Breast epithelium (tissue), 4 donors: Measurements from ENCODE around the gene STARD5. TPM values are rescaled to one million over a fixed set of nuclear protein-coding genes. Genes with fewer than 3 reads are reported as not detected.

Experiments
- DNase-seq, 2 donors: peaks; one replicate each; pipeline ENCODE4 v3.0.0-alpha.2; 2019; ENCODE audit warnings: low spot score in 2 of 2
- H3K27ac ChIP-seq, 2 donors: fragments of 200-600 bp; sonication (generic) in 1 of 2; one replicate each; pipeline ENCODE4 v1.5.1; 2016 to 2019; ENCODE audit warnings: mild to moderate bottlenecking in 1 of 2
- H3K27me3 ChIP-seq, 2 donors: fragments of 200-600 bp; sonication (generic) in 1 of 2; one replicate each; pipeline versions ENCODE4 v1.5.1 to v1.6.0; 2017 to 2019; ENCODE audit warnings: control low read depth in 1 of 2, mild to moderate bottlenecking in 1 of 2
- H3K36me3 ChIP-seq: fragments of 200-600 bp; one replicate; pipeline ENCODE4 v1.5.1; 2019
- H3K4me1 ChIP-seq, 2 donors: fragments of 200-600 bp; sonication (generic); one replicate each; pipeline ENCODE4 v1.5.1; 2016 to 2019; ENCODE audit warnings: control low read depth in 1 of 2
- H3K4me3 ChIP-seq, 3 donors: fragments of 200-600 bp; sonication (generic); 1 replicate in 2 of 3; 2 replicates in 1 of 3; pipeline ENCODE4 v1.5.1; 2016 to 2019; ENCODE audit warnings: mild to moderate bottlenecking in 3 of 3, moderate library complexity in 2 of 3
- H3K9me3 ChIP-seq, 2 donors: fragments of 200-600 bp; sonication (generic) in 1 of 2; one replicate each; pipeline ENCODE4 v1.5.1; 2016 to 2019; ENCODE audit warnings: control low read depth in 1 of 2
- POLR2A ChIP-seq: fragments of 450-650 bp; IDR thresholded peaks from one replicate; pipeline ENCODE4 v1.6.1; 2016; ENCODE audit warnings: antibody characterized with exemption, mild to moderate bottlenecking, moderate library complexity
- POLR2AphosphoS5 ChIP-seq, 3 donors: sonication (generic); formaldehyde crosslinking; IDR thresholded peaks; one replicate each; pipeline ENCODE4 v1.6.1; 2017; ENCODE audit warnings: antibody characterized with exemption in 3 of 3
- intact Hi-C: fragments of 100-400 bp; cut with DNase I; formaldehyde crosslinking; loops from one replicate; pipeline ENCODE4 v1.15.1; 2023; ENCODE audit warnings: low total_unique reads
- total RNA-seq, 3 donors: library from RNA; depleted of rRNA; stranded (reverse); fragments of >200 nt; gene quantifications; one replicate each; pipeline ENCODE4 v1.1.0, GENCODE V29; 2016
- TF ChIP-seq, protein P1 (sequence below), 3 donors: fragments of 450-650 bp; IDR thresholded peaks; one replicate each; pipeline ENCODE4 v1.5.1; 2016 to 2017; ENCODE audit warnings: antibody characterized with exemption in 3 of 3, mild to moderate bottlenecking in 3 of 3, moderate library complexity in 3 of 3

Gene STARD5
- total RNA-seq, 3 donors from 2014 or later = 3.2 to 9.5 (median 6.7) TPM

DNA sequence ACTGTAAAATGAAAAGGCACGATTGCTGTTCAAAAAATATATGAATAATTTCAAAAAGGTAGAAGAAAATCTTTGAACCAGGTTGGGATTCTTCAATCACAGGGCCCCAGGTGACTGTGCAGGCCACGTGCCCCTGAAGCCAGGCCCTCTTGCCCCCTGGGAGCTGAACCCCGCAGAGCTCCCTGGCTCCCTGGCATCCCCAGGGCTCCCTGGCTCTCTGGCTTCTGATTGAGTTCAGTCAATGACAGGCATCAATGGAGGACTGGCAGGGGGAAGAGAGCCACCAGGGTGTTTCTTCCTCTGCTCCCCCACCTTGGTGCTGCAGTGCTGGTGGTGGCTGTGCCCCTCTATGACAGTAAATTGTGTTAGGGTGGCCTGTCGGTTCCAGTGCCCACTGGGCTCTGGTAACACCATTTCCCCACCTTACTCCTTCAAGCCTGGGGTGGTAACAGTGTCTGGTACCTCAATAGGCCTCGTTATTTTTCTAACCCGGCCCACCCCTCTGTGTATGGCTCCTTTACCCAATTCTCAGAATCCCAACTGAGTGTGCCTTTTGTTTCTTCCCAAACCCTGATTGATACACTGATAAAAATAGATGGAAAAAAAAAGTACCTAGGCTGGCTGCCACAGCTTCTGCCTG, 62.6 kb downstream of the STARD5 start:
- DNase-seq = no peak
- intact Hi-C loops = no loop called here
- TF ChIP-seq POLR2AphosphoS5 (IDR thresholded peaks at IDR 0.05) (no peak), POLR2A (no peak)
- TF ChIP-seq, protein P1, sequence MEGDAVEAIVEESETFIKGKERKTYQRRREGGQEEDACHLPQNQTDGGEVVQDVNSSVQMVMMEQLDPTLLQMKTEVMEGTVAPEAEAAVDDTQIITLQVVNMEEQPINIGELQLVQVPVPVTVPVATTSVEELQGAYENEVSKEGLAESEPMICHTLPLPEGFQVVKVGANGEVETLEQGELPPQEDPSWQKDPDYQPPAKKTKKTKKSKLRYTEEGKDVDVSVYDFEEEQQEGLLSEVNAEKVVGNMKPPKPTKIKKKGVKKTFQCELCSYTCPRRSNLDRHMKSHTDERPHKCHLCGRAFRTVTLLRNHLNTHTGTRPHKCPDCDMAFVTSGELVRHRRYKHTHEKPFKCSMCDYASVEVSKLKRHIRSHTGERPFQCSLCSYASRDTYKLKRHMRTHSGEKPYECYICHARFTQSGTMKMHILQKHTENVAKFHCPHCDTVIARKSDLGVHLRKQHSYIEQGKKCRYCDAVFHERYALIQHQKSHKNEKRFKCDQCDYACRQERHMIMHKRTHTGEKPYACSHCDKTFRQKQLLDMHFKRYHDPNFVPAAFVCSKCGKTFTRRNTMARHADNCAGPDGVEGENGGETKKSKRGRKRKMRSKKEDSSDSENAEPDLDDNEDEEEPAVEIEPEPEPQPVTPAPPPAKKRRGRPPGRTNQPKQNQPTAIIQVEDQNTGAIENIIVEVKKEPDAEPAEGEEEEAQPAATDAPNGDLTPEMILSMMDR (IDR thresholded peaks at IDR 0.05) = no peak
- Histone ChIP-seq H3K27ac (no peak overlapping the region), H3K9me3 (no peaks in the 10 kb centered on the region), H3K27me3 (no peaks in the 10 kb centered on the region), H3K36me3 (no peaks in the 10 kb centered on the region), H3K4me1 (peaks cover 0 to 3% of the 10 kb centered on the region in 2 donors), H3K4me3 (no peak overlapping the region)

GRCh38 chr15:81259760-81260298, 64.1 kb downstream of the STARD5 start:
- Histone ChIP-seq H3K27ac (no peak overlapping the region), H3K27me3 (no peaks in the 10 kb centered on the region), H3K4me1 (no peaks in the 10 kb centered on the region), H3K36me3 (no peaks in the 10 kb centered on the region), H3K4me3 (no peak overlapping the region), H3K9me3 (no peaks in the 10 kb centered on the region)
- no peak for DNase-seq
- TF ChIP-seq POLR2AphosphoS5 (IDR thresholded peaks at IDR 0.05) (no peak), POLR2A (no peak)
- TF ChIP-seq, protein P1 (IDR thresholded peaks at IDR 0.05) = no peak
- intact Hi-C loops = loop anchor here (5.0 kb wide), 2 partner anchors 158 to 823 kb away; no protein-coding TSS in a partner anchor

Other genes starting within 250 kb of the STARD5 start
- 1 to 10 TPM in 1 of 3 donors, under 1 TPM in 1, not detected in 1; 0.66 to 1.0 TPM for gene CFAP161, start 189.9 kb downstream of the STARD5 start, total RNA-seq
- 10 to 100 TPM; 11.1 to 40.5 (median 20.3) TPM for gene IL16, start 127.3 kb downstream of the STARD5 start, total RNA-seq
- 1 to 10 TPM in 1 of 3 donors, under 1 TPM in 1, not detected in 1; 0.15 to 1.6 TPM for gene TMC3, start 50.1 kb upstream of the STARD5 start, total RNA-seq